VCaP (cell line): ENCODE measurements around the gene TERB1.

Experiments
- H3K27ac ChIP-seq: fragments of 450-650 bp; 2 replicates; pipeline ENCODE4 v1.5.1; 2017
- TF ChIP-seq, protein P1 (sequence below): fragments of 450-650 bp; conservative IDR thresholded peaks from 2 replicates; pipeline ENCODE4 v1.5.1; 2017; ENCODE audit warnings: mild to moderate bottlenecking, moderate library complexity

Gene TERB1

GRCh38 chr16:66790130-66790733 lies 11.2 kb downstream of the TERB1 start:
- no peak overlapping the region for H3K27ac ChIP-seq
- TF ChIP-seq, protein P1, sequence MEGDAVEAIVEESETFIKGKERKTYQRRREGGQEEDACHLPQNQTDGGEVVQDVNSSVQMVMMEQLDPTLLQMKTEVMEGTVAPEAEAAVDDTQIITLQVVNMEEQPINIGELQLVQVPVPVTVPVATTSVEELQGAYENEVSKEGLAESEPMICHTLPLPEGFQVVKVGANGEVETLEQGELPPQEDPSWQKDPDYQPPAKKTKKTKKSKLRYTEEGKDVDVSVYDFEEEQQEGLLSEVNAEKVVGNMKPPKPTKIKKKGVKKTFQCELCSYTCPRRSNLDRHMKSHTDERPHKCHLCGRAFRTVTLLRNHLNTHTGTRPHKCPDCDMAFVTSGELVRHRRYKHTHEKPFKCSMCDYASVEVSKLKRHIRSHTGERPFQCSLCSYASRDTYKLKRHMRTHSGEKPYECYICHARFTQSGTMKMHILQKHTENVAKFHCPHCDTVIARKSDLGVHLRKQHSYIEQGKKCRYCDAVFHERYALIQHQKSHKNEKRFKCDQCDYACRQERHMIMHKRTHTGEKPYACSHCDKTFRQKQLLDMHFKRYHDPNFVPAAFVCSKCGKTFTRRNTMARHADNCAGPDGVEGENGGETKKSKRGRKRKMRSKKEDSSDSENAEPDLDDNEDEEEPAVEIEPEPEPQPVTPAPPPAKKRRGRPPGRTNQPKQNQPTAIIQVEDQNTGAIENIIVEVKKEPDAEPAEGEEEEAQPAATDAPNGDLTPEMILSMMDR = no peak

DNA sequence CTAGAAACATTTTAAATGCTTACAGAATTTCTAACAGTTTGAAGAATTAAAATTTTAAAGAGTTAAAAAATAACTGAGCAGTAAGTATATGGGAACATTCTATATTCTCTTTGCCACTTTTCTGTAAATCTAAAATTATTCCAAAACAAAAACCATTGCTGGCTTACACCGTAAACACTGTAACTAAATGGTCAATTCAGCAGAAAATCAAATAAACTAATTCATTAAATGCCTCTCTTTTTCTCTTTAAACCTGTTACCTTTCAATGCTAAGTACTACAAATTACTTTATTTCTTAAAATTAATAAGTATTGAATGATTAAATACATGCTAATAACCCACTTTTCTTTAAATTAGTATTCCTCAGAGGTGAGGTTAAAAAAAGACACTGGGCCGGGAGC lies 14.0 kb downstream of the TERB1 start:
- TF ChIP-seq, protein P1 = no peak
- H3K27ac ChIP-seq = no peak overlapping the region

DNA sequence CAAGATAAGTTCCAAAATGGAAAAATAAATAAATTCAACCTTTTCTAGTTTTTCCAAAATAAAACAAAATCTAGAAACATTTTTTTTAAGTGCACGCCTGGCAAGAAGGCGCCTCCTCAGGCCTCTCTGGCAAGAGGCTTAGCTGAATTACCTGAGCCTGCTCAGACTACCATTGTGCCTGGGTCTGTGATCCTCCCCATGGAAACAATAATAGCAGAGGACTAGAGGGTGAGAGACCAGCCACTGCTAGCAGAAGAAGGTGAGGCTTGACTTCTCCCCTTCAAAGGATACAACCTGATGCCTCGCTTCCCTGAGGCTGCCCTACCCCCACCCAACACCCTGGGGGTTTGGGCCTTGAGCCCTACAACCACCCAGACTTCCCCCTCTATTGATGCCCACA lies 14.8 kb downstream of the TERB1 start:
- TF ChIP-seq, protein P1 = no peak
- H3K27ac ChIP-seq = no peak overlapping the region

GRCh38 chr16:66776457-66776856 lies 24.9 kb downstream of the TERB1 start:
- H3K27ac ChIP-seq = no peak overlapping the region
- TF ChIP-seq, protein P1 = no peak

DNA sequence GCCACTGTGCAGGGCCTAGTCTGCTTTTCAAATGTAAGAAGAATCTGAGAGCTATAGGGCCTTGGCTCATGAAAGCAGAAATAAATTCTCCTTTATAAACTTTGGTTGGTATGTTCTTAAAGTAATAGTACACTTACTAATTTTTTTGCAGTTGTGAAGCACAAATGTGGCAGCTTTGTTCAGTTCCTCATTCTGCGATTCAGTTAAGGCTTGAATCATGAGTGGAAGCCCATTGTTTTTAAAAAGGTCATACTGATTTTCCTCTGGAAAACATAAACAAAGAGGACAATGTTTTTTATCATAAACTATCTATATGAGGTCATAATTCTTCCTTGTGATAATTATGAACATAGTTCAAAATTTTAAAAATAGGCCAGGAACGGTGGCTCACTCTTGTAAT lies 26.4 kb downstream of the TERB1 start:
- TF ChIP-seq, protein P1 = no peak

GRCh38 chr16:66758086-66758485 lies 43.3 kb downstream of the TERB1 start:
- TF ChIP-seq, protein P1 = no peak
- H3K27ac ChIP-seq = no peak overlapping the region

More for the DNA sequence above, 26.4 kb downstream of the TERB1 start:
- H3K27ac ChIP-seq = no peak overlapping the region

GRCh38 chr16:66754819-66755218 lies 46.6 kb downstream of the TERB1 start:
- TF ChIP-seq, protein P1 = no peak
- H3K27ac ChIP-seq = no peak overlapping the region
